ENCODE measurements around the gene GSE1.

GSE1 gene

GRCh38 chr16:85662482-85662812, 49.3 kb downstream of the GSE1 start:
- no peak for DNase-seq (ENCODE audit: low spot score)

GRCh38 chr16:85662976-85663830, 50.1 kb downstream of the GSE1 start:
- DNase-seq (ENCODE audit: low spot score): no peak

- no peak for DNase-seq (ENCODE audit: low spot score)
These were observed 50.8 kb downstream of the GSE1 start for GRCh38 chr16:85663891-85664321.

GRCh38 chr16:85664580-85665372, 51.7 kb downstream of the GSE1 start:
- no peak for DNase-seq (ENCODE audit: low spot score)

- no peak for DNase-seq (ENCODE audit: low spot score)
These were observed 52.2 kb downstream of the GSE1 start for GRCh38 chr16:85665373-85665740.

- DNase-seq (ENCODE audit: low spot score): no peak
These were observed 52.8 kb downstream of the GSE1 start for GRCh38 chr16:85665929-85666328.

GRCh38 chr16:85667261-85667660, 54.1 kb downstream of the GSE1 start:
- no peak for DNase-seq (ENCODE audit: low spot score)

GRCh38 chr16:85667841-85668413, 54.8 kb downstream of the GSE1 start:
- no peak for DNase-seq (ENCODE audit: low spot score)

- DNase-seq (ENCODE audit: low spot score): no peak
These were observed 55.7 kb downstream of the GSE1 start for GRCh38 chr16:85668676-85669424.

- DNase-seq (ENCODE audit: low spot score): no peak
These were observed 57.7 kb downstream of the GSE1 start for GRCh38 chr16:85670840-85671239.

GRCh38 chr16:85673529-85674417, 60.7 kb downstream of the GSE1 start:
- DNase-seq (ENCODE audit: low spot score): no peak

GRCh38 chr16:85674418-85674755, 61.3 kb downstream of the GSE1 start:
- DNase-seq (ENCODE audit: low spot score): no peak

GRCh38 chr16:85674828-85675227, 61.7 kb downstream of the GSE1 start:
- DNase-seq (ENCODE audit: low spot score): no peak

GRCh38 chr16:85675251-85675874, 62.2 kb downstream of the GSE1 start:
- no peak for DNase-seq (ENCODE audit: low spot score)

- DNase-seq (ENCODE audit: low spot score): no peak
These were observed 63.3 kb downstream of the GSE1 start for GRCh38 chr16:85676466-85676865.

GRCh38 chr16:85677383-85677967, 64.4 kb downstream of the GSE1 start:
- DNase-seq (ENCODE audit: low spot score): no peak

- DNase-seq (ENCODE audit: low spot score): no peak
These were observed 64.9 kb downstream of the GSE1 start for GRCh38 chr16:85678016-85678415.

- no peak for DNase-seq (ENCODE audit: low spot score)
These were observed 65.7 kb downstream of the GSE1 start for GRCh38 chr16:85678821-85679220.

GRCh38 chr16:85679870-85680269, 66.7 kb downstream of the GSE1 start:
- DNase-seq (ENCODE audit: low spot score): no peak

GRCh38 chr16:85680352-85680944, 67.3 kb downstream of the GSE1 start:
- no peak for DNase-seq (ENCODE audit: low spot score)
